Adrenal gland (tissue), 5 donors: ENCODE results near the gene PDGFRB.

Experiments used
- CTCF ChIP-seq, 6 experiments: fragments of 450-650 bp in 4 of 6; fragments of 200-600 bp in 2 of 6; sonication (generic) in 1 of 6; IDR thresholded peaks; 1 replicate in 5 of 6; 2 replicates in 1 of 6; pipeline versions ENCODE4 v1.5.1 to v1.8.0; 2016 to 2021; ENCODE audit warnings: antibody characterized with exemption in 6 of 6, mild to moderate bottlenecking in 2 of 6, moderate library complexity in 1 of 6
- POLR2A ChIP-seq, 2 donors: fragments of 450-650 bp; IDR thresholded peaks; one replicate each; pipeline ENCODE4 v1.6.1; 2017; ENCODE audit warnings: antibody characterized with exemption in 2 of 2, mild to moderate bottlenecking in 2 of 2, moderate library complexity in 1 of 2
- donor health status: DM: no; HTN: no; CAD: no.

- TF ChIP-seq CTCF (IDR thresholded peaks at IDR 0.05) (no peak), POLR2A (IDR thresholded peaks at IDR 0.05) (no peak)
These were observed 40.8 kb downstream of the PDGFRB start for GRCh38 chr5:150114773-150115408.
